Liver (tissue), 9 donors: ENCODE measurements around the gene NCOR2. TPM values are rescaled to one million over a fixed set of nuclear protein-coding genes. Genes with fewer than 3 reads are reported as not detected.

Source experiments
- DNase-seq: peaks from one replicate; pipeline ENCODE4 v3.0.0-alpha.2; 2017; ENCODE audit warnings: low spot score
- H3K27ac ChIP-seq, 2 donors: one replicate each; pipeline ENCODE4 v1.7.0; 2013; ENCODE audit warnings: inconsistent platforms in 2 of 2, low read length in 2 of 2, control low read depth in 1 of 2, low read depth in 1 of 2, mild to moderate bottlenecking in 1 of 2
- H3K27me3 ChIP-seq, 4 donors: one replicate each; pipeline versions ENCODE4 v1.6.1 to v1.7.0; 2013; ENCODE audit warnings: low read length in 3 of 4, inconsistent platforms in 1 of 4, mild to moderate bottlenecking in 1 of 4, moderate library complexity in 1 of 4; ENCODE audit not compliant: control insufficient read depth in 4 of 4, insufficient read depth in 4 of 4
- H3K36me3 ChIP-seq, 4 donors: one replicate each; pipeline versions ENCODE4 v1.6.1 to v1.7.0; 2013; ENCODE audit warnings: low read length in 3 of 4, mild to moderate bottlenecking in 3 of 4, low read depth in 1 of 4, moderate library complexity in 1 of 4; ENCODE audit not compliant: control insufficient read depth in 4 of 4, insufficient read depth in 3 of 4
- H3K4me1 ChIP-seq, 4 donors: one replicate each; pipeline versions ENCODE4 v1.6.1 to v1.7.0; 2013; ENCODE audit warnings: low read length in 3 of 4, mild to moderate bottlenecking in 3 of 4, moderate library complexity in 1 of 4; ENCODE audit not compliant: control insufficient read depth in 4 of 4, insufficient read depth in 4 of 4
- H3K4me3 ChIP-seq, 3 donors: one replicate each; pipeline versions ENCODE4 v1.6.1 to v1.7.0; 2013; ENCODE audit warnings: low read length in 3 of 3, control low read depth in 1 of 3, low read depth in 1 of 3, mild to moderate bottlenecking in 1 of 3
- H3K9ac ChIP-seq, 2 donors: one replicate each; pipeline ENCODE4 v1.7.0; 2013; ENCODE audit warnings: low read length in 2 of 2, mild to moderate bottlenecking in 2 of 2, moderate library complexity in 2 of 2, control low read depth in 1 of 2, low read depth in 1 of 2
- H3K9me3 ChIP-seq, 4 donors: one replicate each; pipeline versions ENCODE4 v1.6.1 to v1.7.0; 2013; ENCODE audit warnings: low read length in 3 of 4; ENCODE audit not compliant: control insufficient read depth in 4 of 4
- ATF3 ChIP-seq: IDR thresholded peaks from 2 replicates; pipeline ENCODE4 v1.6.1; 2016; ENCODE audit warnings: antibody characterized with exemption
- CTCF ChIP-seq: fragments of 150-350 bp; IDR thresholded peaks from 2 replicates; pipeline ENCODE4 v1.5.1; 2017; ENCODE audit warnings: improper control_type of control experiment, low read depth, low read length; ENCODE audit not compliant: missing input control
- EGR1 ChIP-seq, 2 donors: IDR thresholded peaks; 2 replicates each; pipeline ENCODE4 v1.6.1; 2016 to 2018; ENCODE audit warnings: antibody characterized with exemption in 2 of 2, low read depth in 2 of 2
- FOXA1 ChIP-seq: IDR thresholded peaks from 2 replicates; pipeline ENCODE4 v1.6.1; 2016; ENCODE audit warnings: antibody characterized with exemption
- FOXA2 ChIP-seq: IDR thresholded peaks from 2 replicates; pipeline ENCODE4 v1.6.1; 2016; ENCODE audit warnings: antibody characterized with exemption
- GABPA ChIP-seq, 2 donors: IDR thresholded peaks in 1 of 2; conservative IDR thresholded peaks in 1 of 2; 2 replicates each; pipeline ENCODE4 v1.6.1; 2016; ENCODE audit warnings: antibody characterized with exemption in 2 of 2, mild to moderate bottlenecking in 1 of 2, moderate library complexity in 1 of 2
- HNF4A ChIP-seq, 2 donors: conservative IDR thresholded peaks; 2 replicates each; pipeline ENCODE4 v1.6.1; 2016; ENCODE audit warnings: antibody characterized with exemption in 2 of 2, mild to moderate bottlenecking in 2 of 2
- HNF4G ChIP-seq: IDR thresholded peaks from 2 replicates; pipeline ENCODE4 v1.6.1; 2016; ENCODE audit warnings: antibody characterized with exemption
- JUND ChIP-seq, 2 donors: IDR thresholded peaks; 2 replicates each; pipeline ENCODE4 v1.6.1; 2016; ENCODE audit warnings: antibody characterized with exemption in 2 of 2
- NR2F2 ChIP-seq: IDR thresholded peaks from 2 replicates; pipeline ENCODE4 v1.6.1; 2016; ENCODE audit warnings: antibody characterized with exemption
- RAD21 ChIP-seq, 2 donors: IDR thresholded peaks; 2 replicates each; pipeline ENCODE4 v1.6.1; 2016; ENCODE audit warnings: antibody characterized with exemption in 2 of 2, mild to moderate bottlenecking in 2 of 2
- REST ChIP-seq: IDR thresholded peaks from 2 replicates; pipeline ENCODE4 v1.6.1; 2016; ENCODE audit warnings: antibody characterized with exemption, mild to moderate bottlenecking
- RXRA ChIP-seq, 2 donors: IDR thresholded peaks; 2 replicates each; pipeline ENCODE4 v1.6.1; 2017 to 2018; ENCODE audit warnings: antibody characterized with exemption in 2 of 2, mild to moderate bottlenecking in 1 of 2
- SP1 ChIP-seq: IDR thresholded peaks from 2 replicates; pipeline ENCODE4 v1.6.1; 2018; ENCODE audit warnings: antibody characterized with exemption, mild to moderate bottlenecking
- TAF1 ChIP-seq: conservative IDR thresholded peaks from 2 replicates; pipeline ENCODE4 v1.6.1; 2016; ENCODE audit warnings: antibody characterized with exemption, mild to moderate bottlenecking
- YY1 ChIP-seq: IDR thresholded peaks from 2 replicates; pipeline ENCODE4 v1.6.1; 2016; ENCODE audit warnings: antibody characterized with exemption, mild to moderate bottlenecking
- WGBS: extraction: QIAGEN DNeasy Blood & Tissue Kit; methylation state at CpG from one replicate; pipeline ENCODE4 v1.1.7; 2013; 5-methylcytosine and 5-hydroxymethylcytosine counted together
- polyA plus RNA-seq, 2 donors: library from polyadenylated mRNA; stranded (reverse) in 1 of 2; unstranded in 1 of 2; fragments of 200-250 nt in 1 of 2; fragments of >200 nt in 1 of 2; fragmentation: Nextera tagmentation in 1 of 2; extraction: Ambion mirVana in 1 of 2; gene quantifications; one replicate each; pipeline versions ENCODE4 v1.2.1 to v1.2.3, GENCODE V29; 2013 to 2015
- total RNA-seq, 2 donors: library from RNA; depleted of rRNA; stranded (reverse); fragments of >200 nt; gene quantifications; one replicate each; pipeline ENCODE4 v1.2.3, GENCODE V29; 2014
- TF ChIP-seq, protein P1 (sequence below): IDR thresholded peaks from 2 replicates; pipeline ENCODE4 v1.6.1; 2016; ENCODE audit warnings: antibody characterized with exemption
- TF ChIP-seq, protein P2 (sequence below): IDR thresholded peaks from 2 replicates; pipeline ENCODE4 v1.6.1; 2016; ENCODE audit warnings: antibody characterized with exemption
- donor health status: healthy.
- donor health status: healthy.
- donor health status: healthy.
- donor health status: healthy.
- donor health status: healthy.

The NCOR2 gene
- total and polyA plus RNA-seq, 4 donors: 7.9 to 31.6 (median 18.1) TPM

- no peak overlapping the region for H3K4me3 ChIP-seq
- 80% methylated on average over 22 of the region's 22 CpGs for WGBS
- H3K9ac ChIP-seq: no peak overlapping the region
- no peaks in the 10 kb centered on the region for H3K9me3 ChIP-seq
- H3K36me3 ChIP-seq: no peaks in the 10 kb centered on the region
- no peak overlapping the region for H3K27ac ChIP-seq
- no peaks in the 10 kb centered on the region for H3K27me3 ChIP-seq
- TF ChIP-seq TAF1 (no peak), YY1 (no peak), NR2F2 (peak; percentile 53), HNF4G (no peak), FOXA2 (no peak), JUND (IDR thresholded peaks at IDR 0.05) (no peak)
- TF ChIP-seq, protein P1, sequence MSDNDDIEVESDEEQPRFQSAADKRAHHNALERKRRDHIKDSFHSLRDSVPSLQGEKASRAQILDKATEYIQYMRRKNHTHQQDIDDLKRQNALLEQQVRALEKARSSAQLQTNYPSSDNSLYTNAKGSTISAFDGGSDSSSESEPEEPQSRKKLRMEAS: no peak
- TF ChIP-seq, protein P2, sequence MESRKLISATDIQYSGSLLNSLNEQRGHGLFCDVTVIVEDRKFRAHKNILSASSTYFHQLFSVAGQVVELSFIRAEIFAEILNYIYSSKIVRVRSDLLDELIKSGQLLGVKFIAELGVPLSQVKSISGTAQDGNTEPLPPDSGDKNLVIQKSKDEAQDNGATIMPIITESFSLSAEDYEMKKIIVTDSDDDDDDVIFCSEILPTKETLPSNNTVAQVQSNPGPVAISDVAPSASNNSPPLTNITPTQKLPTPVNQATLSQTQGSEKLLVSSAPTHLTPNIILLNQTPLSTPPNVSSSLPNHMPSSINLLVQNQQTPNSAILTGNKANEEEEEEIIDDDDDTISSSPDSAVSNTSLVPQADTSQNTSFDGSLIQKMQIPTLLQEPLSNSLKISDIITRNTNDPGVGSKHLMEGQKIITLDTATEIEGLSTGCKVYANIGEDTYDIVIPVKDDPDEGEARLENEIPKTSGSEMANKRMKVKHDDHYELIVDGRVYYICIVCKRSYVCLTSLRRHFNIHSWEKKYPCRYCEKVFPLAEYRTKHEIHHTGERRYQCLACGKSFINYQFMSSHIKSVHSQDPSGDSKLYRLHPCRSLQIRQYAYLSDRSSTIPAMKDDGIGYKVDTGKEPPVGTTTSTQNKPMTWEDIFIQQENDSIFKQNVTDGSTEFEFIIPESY: no peak
- no peak for DNase-seq
- H3K4me1 ChIP-seq: peaks cover 0 to 14% (median 8%) of the 10 kb centered on the region in 4 donors
Observed at GRCh38 chr12:124605883-124606774, 38.7 kb upstream of the NCOR2 start.

DNA sequence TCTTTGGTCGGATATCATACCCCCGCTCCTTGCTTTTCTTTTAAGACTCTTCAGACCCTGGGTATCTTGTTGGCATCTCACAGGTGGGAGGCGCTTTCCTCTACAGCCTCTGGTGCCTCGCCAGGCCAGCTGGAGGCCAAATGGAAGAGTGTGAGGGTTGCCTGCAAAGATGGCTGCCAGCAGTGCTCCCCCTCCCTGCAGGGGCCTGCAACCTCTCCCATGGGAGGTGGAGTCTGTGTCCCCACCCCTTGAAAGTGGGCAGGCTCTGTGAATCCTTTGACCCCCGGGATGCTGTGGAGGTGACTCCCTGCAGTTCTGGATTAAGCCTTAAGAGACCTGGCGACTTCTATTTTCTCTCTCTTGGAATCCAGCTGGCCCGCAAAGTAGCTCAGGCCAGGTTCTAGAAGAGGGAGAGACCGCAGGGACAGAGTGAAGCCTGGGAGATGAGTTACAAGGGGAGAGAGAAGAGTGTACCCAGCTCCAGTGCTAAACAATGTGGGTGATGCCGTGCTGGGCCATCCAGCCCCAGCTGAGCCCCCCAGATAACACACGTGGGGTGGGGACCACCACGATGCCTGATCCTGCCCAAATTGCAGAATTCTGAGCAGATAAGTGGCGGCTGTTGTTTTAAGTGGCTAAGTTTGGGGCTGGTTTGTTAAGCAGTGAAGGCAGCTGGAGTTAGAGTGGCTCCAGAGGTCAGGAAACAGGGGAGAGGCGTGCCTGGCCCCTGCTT is 37.9 kb upstream of the NCOR2 start:
- TF ChIP-seq FOXA2 (no peak), SP1 (no peak), REST (no peak), TAF1 (no peak), HNF4A (conservative IDR thresholded peaks at IDR 0.05) (no peak), NR2F2 (no peak), EGR1 (IDR thresholded peaks at IDR 0.05; ENCODE audit: low read depth in 2 of 2) (no peak), RXRA (IDR thresholded peaks at IDR 0.05) (no peak), JUND (IDR thresholded peaks at IDR 0.05) (no peak), YY1 (no peak), ATF3 (no peak), FOXA1 (no peak), HNF4G (no peak), RAD21 (IDR thresholded peaks at IDR 0.05) (no peak), GABPA (IDR thresholded peaks at IDR 0.05 in 1 of 2, conservative IDR thresholded peaks at IDR 0.05 in 1 of 2) (no peak), CTCF (no peak)
- TF ChIP-seq, protein P2: no peak
- TF ChIP-seq, protein P1: no peak
- Histone ChIP-seq H3K4me3 (no peak overlapping the region), H3K9me3 (no peaks in the 10 kb centered on the region), H3K27ac (no peak overlapping the region), H3K4me1 (peaks cover 0 to 14% (median 8%) of the 10 kb centered on the region in 4 donors), H3K9ac (no peak overlapping the region), H3K27me3 (no peaks in the 10 kb centered on the region), H3K36me3 (no peaks in the 10 kb centered on the region)
- DNase-seq: peak; percentile 51
- 78% methylated on average over 13 of the region's 13 CpGs for WGBS
